B cell (primary cell): Measurements from ENCODE around the gene NAA60. TPM values are rescaled to one million over a fixed set of nuclear protein-coding genes. Genes with fewer than 3 reads are reported as not detected.

Experiments
- ATAC-seq: fragments of 200-7000 bp; cut with Tn5 transposase; one replicate; pipeline ENCODE4 v1.10.0; 2021; ENCODE audit warnings: low read depth, mild to moderate bottlenecking, moderate number of reproducible peaks, moderate library complexity
- CTCF ChIA-PET: fragments of 350-600 bp; sonication (Branson Sonifier 250); formaldehyde crosslinking; loops from one replicate; lab custom pipeline; 2021; ENCODE audit warnings: antibody characterized with exemption, inconsistent platforms; lab: Charles Lee
- POLR2A ChIA-PET: fragments of 350-600 bp; sonication (Branson Sonifier 250); formaldehyde crosslinking; loops from one replicate; lab custom pipeline; 2021; ENCODE audit warnings: antibody characterized with exemption; lab: Charles Lee
- DNase-seq: peaks from one replicate; pipeline ENCODE4 v3.0.0; 2013
- H2AFZ ChIP-seq: 2 replicates; pipeline ENCODE4 v1.6.1; 2012; ENCODE audit warnings: mild to moderate bottlenecking, low read depth, low read length; ENCODE audit not compliant: insufficient read depth, poor library complexity, severe bottlenecking
- H3K27ac ChIP-seq, 2 donors: 1 replicate in 1 of 2; 2 replicates in 1 of 2; pipeline ENCODE4 v1.5.1; 2012 to 2013; ENCODE audit warnings: low read length in 2 of 2, mild to moderate bottlenecking in 2 of 2, moderate library complexity in 1 of 2
- H3K27me3 ChIP-seq, 4 experiments: fragments of 200-600 bp in 1 of 4; sonication (generic) in 1 of 4; replicated peaks in 1 of 4; 1 replicate in 2 of 4; 2 replicates in 2 of 4; pipeline versions ENCODE4 v1.6.1 to v1.7.0; 2013 to 2016; ENCODE audit warnings: low read length in 3 of 4, mild to moderate bottlenecking in 2 of 4, mixed read lengths in 1 of 4, moderate library complexity in 1 of 4; ENCODE audit not compliant: insufficient read depth in 4 of 4, control insufficient read depth in 3 of 4; ENCODE audit errors: control extremely low read depth in 1 of 4
- H3K36me3 ChIP-seq, 2 experiments: replicated peaks in 1 of 2; 1 replicate in 1 of 2; 2 replicates in 1 of 2; pipeline versions ENCODE4 v1.6.1 to v1.7.1; 2013; ENCODE audit warnings: low read length in 1 of 2; ENCODE audit not compliant: insufficient read depth in 2 of 2, control insufficient read depth in 1 of 2; ENCODE audit errors: control extremely low read depth in 1 of 2, extremely low read depth in 1 of 2
- H3K4me1 ChIP-seq, 2 donors: fragments of 200-600 bp in 1 of 2; sonication (generic) in 1 of 2; 1 replicate in 1 of 2; 2 replicates in 1 of 2; pipeline versions ENCODE4 v1.5.1 to v1.6.1; 2013 to 2017; ENCODE audit warnings: low read length in 2 of 2; ENCODE audit not compliant: control insufficient read depth in 2 of 2, insufficient read depth in 2 of 2
- H3K4me2 ChIP-seq: replicated peaks from 2 replicates; pipeline ENCODE3; 2012; ENCODE audit warnings: mild to moderate bottlenecking, low read depth, low read length; ENCODE audit not compliant: poor library complexity, severe bottlenecking
- H3K4me3 ChIP-seq, 5 experiments: fragments of 200-600 bp in 1 of 5; sonication (generic) in 1 of 5; 1 replicate in 3 of 5; 2 replicates in 2 of 5; pipeline versions ENCODE4 v1.5.1 to v1.7.0; 2011 to 2016; ENCODE audit warnings: low read length in 4 of 5, mild to moderate bottlenecking in 4 of 5, low read depth in 2 of 5, control low read depth in 1 of 5, moderate library complexity in 1 of 5; ENCODE audit not compliant: insufficient read depth in 1 of 5; ENCODE audit errors: control extremely low read depth in 1 of 5, extremely low read depth in 1 of 5
- H3K79me2 ChIP-seq: fragments of 200-600 bp; sonication (generic); one replicate; pipeline ENCODE4 v1.6.0; 2016; ENCODE audit warnings: low read length; ENCODE audit not compliant: control insufficient read depth, insufficient read depth
- H3K9ac ChIP-seq: fragments of 200-600 bp; sonication (generic); 2 replicates; pipeline ENCODE4 v1.6.1; 2017; ENCODE audit warnings: mild to moderate bottlenecking, low read length, moderate library complexity
- H3K9me3 ChIP-seq, 3 donors: one replicate each; pipeline versions ENCODE4 v1.6.1 to v1.7.1; 2013; ENCODE audit warnings: low read length in 2 of 3; ENCODE audit not compliant: control insufficient read depth in 2 of 3, insufficient read depth in 1 of 3; ENCODE audit errors: control extremely low read depth in 1 of 3
- H4K20me1 ChIP-seq: 2 replicates; pipeline ENCODE4 v1.6.0; 2012; ENCODE audit warnings: mild to moderate bottlenecking, low read length; ENCODE audit not compliant: insufficient read depth, control insufficient read depth, poor library complexity, severe bottlenecking
- H3K27ac Mint-ChIP-seq: one replicate; pipeline ENCODE4 v1.8.0; 2021; ENCODE audit warnings: mixed read lengths
- H3K27me3 Mint-ChIP-seq: one replicate; pipeline ENCODE4 v1.8.0; 2021; ENCODE audit warnings: mixed read lengths
- H3K4me1 Mint-ChIP-seq: one replicate; pipeline ENCODE4 v1.8.0; 2021; ENCODE audit warnings: mixed read lengths
- H3K4me3 Mint-ChIP-seq: one replicate; pipeline ENCODE4 v1.8.0; 2021; ENCODE audit warnings: mixed read lengths
- H3K9me3 Mint-ChIP-seq: one replicate; pipeline ENCODE4 v1.8.0; 2022; ENCODE audit warnings: mixed read lengths; ENCODE audit not compliant: insufficient read depth
- CTCF ChIP-seq: fragments of 200-600 bp; IDR thresholded peaks from one replicate; pipeline ENCODE4 v1.8.0; 2022; ENCODE audit warnings: antibody characterized with exemption, mild to moderate bottlenecking
- EZH2 ChIP-seq: IDR thresholded peaks from 2 replicates; pipeline ENCODE4 v1.6.1; 2012; ENCODE audit warnings: borderline replicate concordance, low read depth, mild to moderate bottlenecking, moderate library complexity, low read length; ENCODE audit not compliant: insufficient read depth, poor library complexity, severe bottlenecking
- WGBS: methylation state at CpG from one replicate; pipeline ENCODE4 v1.1.5; 2013; ENCODE audit warnings: missing lambda C conversion rate; ENCODE audit not compliant: insufficient coverage; 5-methylcytosine and 5-hydroxymethylcytosine counted together
- intact Hi-C: fragments of 100-400 bp; cut with micrococcal nuclease; formaldehyde crosslinking; loops from one replicate; pipeline ENCODE4 v1.10.0; 2022
- polyA plus RNA-seq: library from polyadenylated mRNA; depleted of rRNA; stranded (reverse); fragments of >200 nt; gene quantifications from 2 replicates; pipeline ENCODE4 v1.2.3, GENCODE V29; 2012
- total RNA-seq, 2 donors: library from RNA; stranded (reverse); fragments of 120-200 nt in 1 of 2; gene quantifications; 1 replicate in 1 of 2; 2 replicates in 1 of 2; pipeline versions ENCODE4 v1.2.3 to v1.2.4, GENCODE V29; 2013 to 2022

Gene NAA60
- total and polyA plus RNA-seq, 2 donors (not counting 1 experiment from before 2014, with no cell fraction given) = 50.9 to 54.3 TPM

GRCh38 chr16:3495176-3495575 lies 51.7 kb downstream of the NAA60 start, which contains the start of gene C16orf90:
Gene C16orf90 (minus strand): TSS chr16:3495489. CDS start chr16:3495421, 68 bp downstream.
- ATAC-seq (no peak), DNase-seq (no peak)
- H3K9me3 Mint-ChIP-seq = no peaks in the 10 kb centered on the region
- CTCF ChIA-PET = no interaction called here
- TF ChIP-seq CTCF (no peak), EZH2 (no peak)
- H3K4me3 ChIP-seq = no peak within 1 kb of the TSS
- no peaks in the 10 kb centered on the region for H3K79me2 ChIP-seq
- H3K9ac ChIP-seq = no peak within 1 kb of the TSS
- WGBS = 95% methylated on average over 3 of the region's 3 CpGs
- H3K27ac ChIP-seq = no peak within 1 kb of the TSS
- H3K36me3 ChIP-seq = no peaks in the 10 kb centered on the region
- POLR2A ChIA-PET = no interaction called here
- H4K20me1 ChIP-seq = no peaks in the 10 kb centered on the region
- no peak within 1 kb of the TSS for H2AFZ ChIP-seq
- peaks cover 8% of the 10 kb centered on the region for H3K4me1 Mint-ChIP-seq
- H3K4me3 Mint-ChIP-seq = no peak within 1 kb of the TSS
- H3K27me3 ChIP-seq = no peaks in the 10 kb centered on the region
- H3K4me2 ChIP-seq = no peak within 1 kb of the TSS
- H3K9me3 ChIP-seq = peaks cover 0 to under 1% (median 0%) of the 10 kb centered on the region in 3 donors
- H3K27ac Mint-ChIP-seq = no peak within 1 kb of the TSS
- intact Hi-C loops = no loop called here
- H3K4me1 ChIP-seq = peaks cover 3 to 4% of the 10 kb centered on the region in 2 donors
- no peaks in the 10 kb centered on the region for H3K27me3 Mint-ChIP-seq

- DNase-seq (no peak), ATAC-seq (no peak)
- Histone ChIP-seq H3K9me3 (peaks cover 0 to 6% (median 0%) of the 10 kb centered on the region in 3 donors), H3K27ac (no peak overlapping the region), H3K4me1 (peaks cover 6 to 12% of the 10 kb centered on the region in 2 donors), H3K9ac (no peak overlapping the region), H3K36me3 (no peaks in the 10 kb centered on the region), H3K27me3 (no peaks in the 10 kb centered on the region), H3K4me2 (no peak overlapping the region), H3K4me3 (no peak overlapping the region), H3K79me2 (peaks cover under 1% of the 10 kb centered on the region), H4K20me1 (no peaks in the 10 kb centered on the region), H2AFZ (no peak overlapping the region)
- intact Hi-C loops = no loop called here
- ChIA-PET POLR2A (no interaction called here), CTCF (no interaction called here)
- Mint-ChIP-seq H3K9me3 (no peaks in the 10 kb centered on the region), H3K4me3 (no peak overlapping the region), H3K27me3 (no peaks in the 10 kb centered on the region), H3K27ac (no peak overlapping the region), H3K4me1 (peaks cover 19% of the 10 kb centered on the region)
- 95% methylated on average over 30 of the region's 30 CpGs for WGBS
- TF ChIP-seq EZH2 = no peak
- TF ChIP-seq CTCF = no peak
Observed at GRCh38 chr16:3496386-3496785, 52.9 kb downstream of the NAA60 start.
